Activated CD4-positive, alpha-beta T cell treated with anti-CD3 and anti-CD28 coated beads, Interleukin-2, amount 50 U/mL, for 24 hours (primary cell): ENCODE measurements around the gene MSLN.
A peak's percentile ranks its signal among the peaks of the same experiment; 100 is the strongest.
"Not testable (repeated sequence)": the region's sequence is repeated elsewhere in the genome, so short reads cannot be mapped to it uniquely, and the experiment has no call there.

Experiments used
- DNase-seq, 2 donors: peaks; one replicate each; pipeline ENCODE4 v3.0.0-alpha.2; 2020; ENCODE audit warnings: low read depth in 1 of 2, low spot score in 1 of 2

MSLN gene

DNA sequence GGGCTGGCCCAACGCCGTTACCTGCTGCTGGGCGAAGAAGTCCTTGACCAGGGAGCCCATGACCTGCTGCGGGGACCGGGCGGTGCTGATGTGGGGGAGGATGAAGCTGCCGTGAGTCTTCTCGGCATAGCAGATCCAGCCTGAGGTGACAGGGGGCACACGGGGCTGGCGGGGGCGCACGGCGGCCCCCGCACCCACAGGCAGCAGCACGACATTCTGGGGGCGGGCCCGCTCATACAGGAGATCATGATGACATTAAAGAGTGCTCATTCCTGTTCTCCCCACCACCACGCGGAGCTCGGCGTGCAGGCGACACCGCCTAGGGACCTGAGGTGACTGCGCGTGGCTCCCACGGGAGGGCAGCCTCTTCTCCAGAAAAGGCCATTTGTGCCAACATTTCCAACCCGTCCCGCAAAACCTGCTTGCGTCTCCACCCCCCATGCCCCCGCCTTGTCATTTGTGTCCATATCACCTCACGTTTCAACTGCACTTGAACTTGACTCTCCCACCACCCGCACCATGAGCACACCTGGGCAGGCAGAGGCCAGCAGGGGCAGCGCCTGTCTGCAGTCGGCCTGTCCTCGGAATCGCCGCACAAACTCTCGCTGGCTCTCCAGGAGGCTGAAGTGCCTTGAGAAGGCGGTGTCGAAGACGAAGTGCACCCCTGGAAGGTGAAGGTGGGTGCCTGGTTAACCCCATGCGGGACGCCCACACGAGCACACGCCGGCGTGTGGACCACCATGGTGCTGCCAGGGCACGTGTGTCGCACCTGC lies 26.1 kb upstream of the MSLN start:
- no peak for DNase-seq

DNA sequence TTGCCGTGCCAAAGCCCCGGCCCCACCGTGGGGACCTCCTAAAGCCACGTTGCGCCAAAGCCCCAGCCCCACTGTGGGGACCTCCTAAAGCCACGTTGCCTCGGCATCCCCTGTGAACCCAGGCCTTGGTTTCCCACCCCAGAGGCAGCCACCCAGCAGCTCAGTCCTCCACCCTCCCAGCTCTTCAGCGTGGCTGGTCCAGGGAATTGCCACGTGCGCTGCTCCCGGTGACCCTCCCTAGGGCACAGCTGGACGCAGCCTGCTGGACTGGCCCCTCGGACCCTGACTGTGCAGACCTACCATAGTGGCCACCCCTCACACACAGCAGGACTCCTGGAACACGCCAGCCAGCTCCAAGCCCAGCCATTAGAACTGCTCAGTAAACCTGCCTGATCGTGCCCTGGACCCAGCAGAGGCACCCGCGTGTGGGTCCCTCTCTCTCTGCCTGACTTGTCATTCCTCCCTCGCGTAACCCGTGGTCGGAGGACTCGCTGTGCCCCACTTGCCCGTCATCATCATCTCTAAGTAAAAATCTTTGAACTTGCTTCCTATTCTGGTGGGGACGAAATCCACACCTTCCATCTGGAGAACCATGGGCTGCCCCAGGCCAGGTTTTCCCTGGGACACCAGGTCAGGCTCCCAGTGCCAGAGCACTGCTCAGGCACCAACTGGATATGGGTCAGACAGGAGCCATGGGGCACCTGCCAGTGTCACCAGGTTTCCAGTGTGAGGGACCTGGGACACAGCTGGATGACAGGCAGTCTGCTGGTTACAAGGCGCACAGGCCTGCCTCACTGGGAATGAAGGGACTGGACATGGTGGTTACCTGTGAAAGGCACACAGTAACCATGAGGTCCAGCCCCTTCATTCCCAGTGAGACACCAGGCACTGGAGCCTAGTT lies 25.3 kb upstream of the MSLN start:
- DNase-seq = no peak

DNA sequence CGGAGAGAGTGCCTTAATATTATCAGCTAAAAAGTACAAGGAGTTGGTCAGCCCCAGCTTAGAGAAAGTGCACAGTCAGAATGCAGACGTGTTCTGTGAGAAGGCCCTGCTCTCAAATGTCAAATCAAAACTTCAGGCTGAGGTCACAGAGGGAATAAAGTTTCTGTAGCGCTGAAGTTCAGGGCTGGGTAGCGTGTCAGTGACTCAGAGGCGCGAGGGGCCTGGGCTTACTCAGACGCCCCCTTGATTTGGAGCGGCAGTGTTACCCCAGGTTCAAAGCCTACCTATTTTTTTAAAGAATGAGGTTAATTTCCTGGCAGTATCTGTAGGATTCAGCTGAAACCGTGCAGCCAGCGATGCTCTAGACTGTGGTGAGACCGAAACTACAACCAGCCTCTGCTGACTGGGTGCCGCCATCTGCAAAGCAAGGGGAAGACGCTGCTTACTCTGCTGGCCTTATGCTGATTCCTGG lies 24.5 kb upstream of the MSLN start:
- DNase-seq = no peak

DNA sequence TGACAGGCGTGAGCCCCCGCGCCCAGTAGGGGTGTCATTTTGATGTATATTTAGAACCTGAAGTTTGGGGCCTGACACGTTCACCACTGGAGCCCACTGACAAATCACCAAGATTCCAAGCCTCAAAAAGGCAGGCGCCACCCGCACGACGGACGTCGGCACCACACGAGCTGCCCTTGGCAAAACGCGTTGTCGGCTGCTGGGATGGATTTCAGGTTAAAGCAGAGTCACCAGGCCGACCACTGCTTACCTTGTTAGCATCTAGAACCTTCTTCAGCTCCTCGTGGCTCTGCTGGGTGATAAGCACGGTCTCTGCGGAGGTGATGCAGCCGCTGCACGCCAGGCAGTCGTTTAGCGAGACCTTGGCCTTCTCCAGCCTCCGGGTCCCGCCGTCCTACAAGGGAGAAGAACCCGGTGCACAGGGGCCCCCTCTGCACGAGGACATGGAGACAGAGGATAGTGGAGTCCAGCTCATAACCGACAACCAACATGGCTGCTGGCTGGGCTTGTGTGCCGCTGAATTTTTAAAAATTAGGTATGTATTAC lies 23.5 kb upstream of the MSLN start:
- no peak for DNase-seq

DNA sequence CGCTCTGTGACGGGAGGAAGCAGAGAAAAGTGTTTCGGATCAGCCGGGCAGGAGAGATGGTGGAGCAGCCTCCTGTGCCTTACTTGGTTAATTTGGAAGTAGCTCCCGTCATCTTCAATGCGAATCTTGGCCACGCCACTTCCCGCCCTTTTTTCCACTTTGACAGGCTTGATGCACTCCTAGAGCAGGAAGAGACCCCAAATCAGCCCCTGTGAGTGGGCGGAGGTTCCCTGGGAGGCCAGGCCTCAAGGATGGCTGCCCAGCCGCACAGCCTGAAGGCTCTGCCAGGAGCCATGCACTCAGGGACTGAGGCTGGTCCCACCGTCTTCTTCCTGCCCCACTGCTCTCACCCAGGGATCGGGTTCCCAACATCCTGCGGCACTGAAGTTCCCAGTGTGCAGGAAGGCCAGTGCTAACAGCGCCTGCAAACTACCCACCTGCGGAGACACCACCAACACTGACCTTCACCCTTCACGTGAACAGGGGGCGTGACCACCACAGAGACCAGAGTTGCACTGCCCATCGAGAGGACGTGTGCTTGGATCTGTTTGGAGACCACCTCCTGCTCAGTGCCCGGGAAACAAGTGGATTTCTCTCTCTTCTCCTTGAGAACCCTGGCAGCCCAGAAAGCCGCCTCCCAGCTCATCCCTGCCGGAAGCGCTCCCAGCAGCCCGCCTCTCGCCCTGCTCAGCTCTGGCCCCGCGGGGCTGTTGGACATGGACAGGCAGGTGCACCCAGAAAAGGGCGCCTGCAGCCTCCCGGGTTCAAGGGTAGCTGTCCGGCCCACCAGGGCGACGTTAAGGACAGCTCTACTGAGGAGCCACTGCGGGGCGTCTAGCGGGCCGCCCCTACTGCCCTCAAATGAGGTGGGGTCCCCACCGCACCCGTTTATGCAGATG lies 20.7 kb upstream of the MSLN start:
- no peak for DNase-seq

DNA sequence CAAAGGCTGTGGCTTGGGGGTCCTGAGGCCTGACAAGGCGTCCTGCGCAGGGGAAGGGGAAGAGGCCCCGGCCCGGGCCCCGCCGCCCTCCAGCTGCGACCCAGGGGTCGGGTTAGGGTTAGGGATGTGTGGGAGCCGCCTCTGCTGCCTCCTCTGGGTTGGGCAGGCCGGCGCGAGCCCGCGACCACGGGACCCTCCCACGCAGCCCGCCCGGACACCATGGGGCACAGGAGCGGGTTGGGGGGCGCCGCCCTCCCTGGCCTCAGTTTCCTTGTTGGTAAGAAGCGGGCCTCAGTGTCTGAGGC lies 20.1 kb upstream of the MSLN start:
- DNase-seq = no peak

DNA sequence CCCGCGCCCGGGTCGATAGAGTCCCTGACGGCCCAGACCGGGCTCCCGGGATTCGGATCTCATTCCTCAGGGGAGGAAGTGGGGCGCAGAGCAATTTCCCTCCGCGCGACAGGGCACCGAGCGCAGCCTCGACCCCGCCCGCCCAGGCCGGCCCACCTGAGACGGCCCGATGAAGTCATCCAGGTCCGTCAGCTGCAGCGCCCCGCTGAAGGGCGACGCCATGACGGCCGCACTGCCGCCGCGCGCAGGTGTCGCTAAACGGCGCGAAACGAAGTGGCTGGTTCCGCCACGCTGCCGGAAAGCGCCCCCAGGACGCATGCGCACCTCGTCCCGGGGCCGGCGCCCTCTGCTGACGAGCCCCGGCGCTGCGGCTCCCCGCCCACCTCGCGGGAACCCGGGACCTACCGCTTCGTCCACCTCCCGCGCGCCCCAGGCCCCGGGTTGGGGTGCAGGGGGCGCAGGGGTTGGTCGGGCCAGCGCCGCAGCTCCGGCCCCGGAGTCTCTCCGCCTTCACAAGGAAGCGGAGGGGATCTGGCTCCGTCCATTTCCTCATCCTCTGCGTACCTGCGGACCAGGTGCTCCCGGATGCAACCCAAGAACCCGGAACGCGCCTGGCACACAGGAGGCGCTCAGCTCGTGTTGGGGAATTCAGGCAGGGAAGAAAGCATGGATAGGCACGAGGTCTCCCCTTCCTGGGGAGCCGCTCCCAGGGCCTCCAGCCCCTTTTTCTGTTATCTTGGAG lies 19.6 kb upstream of the MSLN start, which contains the start of gene CIAO3:
Gene CIAO3 (minus strand): TSS at position 234 of the 742 bp plus-strand sequence. CDS start 12 bp downstream, at position 222.
- peak; percentile 91 to 98 for DNase-seq

DNA sequence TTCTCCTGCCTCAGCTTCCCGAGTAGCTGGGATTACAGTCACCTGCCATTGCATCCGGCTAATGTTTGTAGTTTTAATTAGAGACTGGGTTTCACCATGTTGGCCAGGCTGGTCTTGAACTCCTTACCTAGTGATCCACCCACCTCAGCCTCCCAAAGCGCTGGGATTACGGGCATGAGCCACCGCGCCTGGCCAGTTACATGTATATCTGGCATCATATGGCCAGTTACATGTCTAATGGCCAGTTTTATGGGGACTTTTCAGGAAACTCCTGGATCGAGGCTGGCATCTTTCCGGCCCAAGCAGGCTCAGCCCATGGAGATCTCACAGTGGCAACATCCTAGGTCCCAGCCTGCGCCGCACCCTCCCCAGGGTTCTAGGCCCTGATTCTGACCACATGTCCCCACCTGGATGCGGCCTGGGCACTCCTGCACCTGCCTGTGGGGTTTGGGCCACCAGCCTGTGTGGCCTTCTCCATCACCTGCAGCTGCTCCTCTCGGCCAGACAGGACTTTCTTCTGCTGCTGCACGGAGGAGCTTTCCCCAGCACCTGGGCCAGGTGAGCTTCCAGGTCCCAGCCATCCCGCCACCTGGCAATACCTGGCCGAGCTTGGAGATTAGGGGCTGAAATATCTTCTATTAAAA lies 18.4 kb upstream of the MSLN start:
- no peak for DNase-seq

DNA sequence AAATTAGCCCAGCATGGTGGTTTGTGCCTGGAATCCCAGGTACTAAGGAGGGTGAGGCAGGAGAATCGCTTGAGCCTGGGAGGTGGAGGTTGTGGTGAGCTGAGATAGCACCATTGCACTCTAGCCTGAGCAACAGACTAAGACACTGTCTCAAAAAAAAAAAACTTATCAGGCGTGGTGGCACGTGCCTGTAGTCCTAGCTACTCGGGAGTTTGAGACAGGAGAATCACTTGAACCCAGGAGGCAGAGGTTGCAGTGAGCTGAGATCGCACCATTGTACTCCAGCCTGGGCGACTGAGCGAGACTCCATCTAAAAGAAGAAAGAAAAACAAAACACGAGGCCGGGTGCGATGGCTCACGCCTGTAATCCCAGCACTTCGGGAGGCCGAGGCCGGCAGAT lies 17.6 kb upstream of the MSLN start:
- DNase-seq = not testable (repeated sequence)

DNA sequence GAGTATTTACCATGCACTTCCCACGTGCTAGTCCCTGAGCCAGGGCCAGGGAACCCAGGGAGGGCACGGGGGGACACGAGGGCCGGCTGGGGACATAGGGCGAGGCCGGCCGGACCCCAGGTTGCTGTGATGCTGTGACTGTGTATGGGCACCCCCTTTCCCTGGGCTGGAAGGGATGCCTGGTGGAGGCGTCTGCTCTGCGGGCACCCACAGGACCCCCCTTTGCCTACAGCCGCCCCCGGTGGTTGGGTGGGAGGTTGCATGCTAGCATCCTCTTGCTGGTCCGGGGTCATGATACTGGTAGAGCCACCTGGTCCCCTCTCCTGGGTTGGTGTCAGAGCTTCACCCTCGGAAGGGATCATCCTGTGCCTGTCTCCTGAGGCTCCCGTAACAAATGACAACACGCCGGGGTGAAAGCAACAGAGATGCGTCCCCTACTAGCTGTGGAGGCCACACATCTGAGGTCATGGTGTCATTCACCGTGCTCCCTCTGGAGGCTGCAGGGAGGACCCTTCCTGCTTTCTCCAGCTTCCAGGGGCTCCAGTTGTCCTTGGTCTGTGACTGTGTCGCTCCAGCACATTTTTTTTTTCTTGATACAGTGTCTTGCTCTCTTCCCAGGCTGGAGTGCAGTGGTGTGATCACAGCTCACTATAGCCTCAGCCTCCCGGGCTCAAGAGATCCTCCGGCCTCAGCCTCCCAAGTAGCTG lies 16.6 kb upstream of the MSLN start:
- DNase-seq = no peak

DNA sequence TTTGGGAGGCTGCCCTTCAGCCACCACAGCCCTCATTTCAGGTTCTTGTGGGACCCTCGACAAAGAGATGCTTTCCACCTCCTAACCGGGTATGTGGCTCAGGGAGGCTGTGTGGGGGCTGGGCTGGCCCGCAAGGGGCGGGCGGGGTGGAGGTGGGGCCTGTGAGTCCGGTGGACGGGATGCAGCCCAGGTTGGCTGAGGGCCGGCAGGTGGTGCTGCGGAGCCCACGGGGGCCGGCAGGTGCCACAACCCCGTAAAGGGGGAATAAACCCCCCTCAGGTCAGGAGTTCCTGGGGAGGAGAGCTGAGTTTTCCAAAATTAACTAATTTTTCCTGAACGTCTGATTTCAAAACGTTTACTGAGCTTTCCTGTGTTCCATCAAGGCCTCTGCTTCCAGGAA lies 14.8 kb upstream of the MSLN start:
- DNase-seq = no peak

DNA sequence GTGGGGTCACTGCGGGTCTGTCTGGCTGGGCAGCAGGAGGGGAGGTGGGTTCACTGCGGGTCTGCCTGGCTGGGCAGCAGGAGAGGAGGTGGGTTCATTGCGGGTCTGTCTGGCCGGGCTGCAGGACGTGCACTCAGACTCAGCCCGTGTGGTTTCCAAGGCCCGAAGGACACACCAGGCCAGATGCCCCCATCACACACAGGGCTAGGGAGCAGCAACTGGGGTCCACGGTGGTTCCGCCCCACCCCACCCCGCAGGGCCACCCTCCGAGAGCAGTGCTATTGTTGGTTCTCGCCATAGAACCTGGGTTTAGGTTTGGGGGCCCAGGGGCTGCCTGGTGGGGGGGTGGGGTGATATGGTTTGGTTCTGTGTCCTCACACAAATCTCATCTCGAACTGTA lies 13.9 kb upstream of the MSLN start:
- DNase-seq = no peak

DNA sequence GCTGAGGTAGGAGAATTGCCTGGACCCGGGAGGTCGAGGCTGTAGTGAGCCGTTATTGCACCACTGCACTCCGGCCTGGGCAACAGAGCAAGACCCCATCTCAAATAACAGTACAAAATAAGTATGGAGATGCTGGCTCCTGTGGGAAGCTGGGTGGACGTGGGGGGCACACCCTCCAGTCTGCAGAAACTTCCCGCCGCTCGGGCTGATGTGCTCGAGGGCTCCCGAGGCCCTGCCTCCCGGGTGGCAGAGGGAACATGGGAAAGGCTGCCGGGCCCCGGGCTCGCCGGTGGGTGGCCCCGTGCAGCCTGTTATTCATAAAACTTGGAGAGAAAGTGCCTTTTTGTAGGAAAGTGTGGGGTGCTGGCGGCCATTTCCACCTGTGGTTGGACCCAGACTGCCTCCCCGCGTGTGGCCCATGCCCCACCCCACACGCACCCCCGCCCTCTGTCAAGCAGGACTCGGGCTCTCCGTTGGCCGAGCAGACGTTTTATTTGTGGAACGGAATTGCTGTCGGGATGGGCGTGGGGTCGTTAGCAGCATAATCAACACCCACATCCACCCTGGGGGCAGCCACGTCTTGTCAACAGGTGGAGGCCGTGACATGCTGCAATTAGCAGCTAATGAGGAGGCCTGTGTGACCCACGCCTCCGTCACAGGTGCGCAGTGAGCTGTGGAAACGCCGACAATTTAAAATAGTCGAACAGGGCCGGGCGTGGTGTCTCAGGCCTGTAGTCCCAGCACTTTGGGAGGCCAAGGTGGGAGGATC lies 12.4 kb upstream of the MSLN start:
- DNase-seq = no peak

DNA sequence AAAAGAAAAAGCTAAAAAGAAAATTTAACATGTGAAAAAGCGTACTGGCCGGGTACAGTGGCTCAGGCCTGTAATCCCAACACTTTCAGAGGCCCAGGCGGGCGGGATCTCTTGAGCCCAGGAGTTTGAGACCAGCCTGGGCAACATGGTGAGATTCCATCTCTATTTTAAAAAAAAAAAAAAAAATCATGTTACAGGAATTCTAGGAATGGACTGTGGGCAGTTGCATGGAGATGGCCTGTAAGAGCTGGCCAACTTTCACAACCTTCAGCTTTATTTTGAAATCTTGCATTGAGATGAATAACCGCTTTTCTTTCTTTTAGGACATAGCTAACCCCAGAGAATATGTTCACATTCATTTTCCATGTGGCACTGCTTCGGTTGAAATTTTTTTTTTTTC lies 11.5 kb upstream of the MSLN start:
- no peak for DNase-seq

DNA sequence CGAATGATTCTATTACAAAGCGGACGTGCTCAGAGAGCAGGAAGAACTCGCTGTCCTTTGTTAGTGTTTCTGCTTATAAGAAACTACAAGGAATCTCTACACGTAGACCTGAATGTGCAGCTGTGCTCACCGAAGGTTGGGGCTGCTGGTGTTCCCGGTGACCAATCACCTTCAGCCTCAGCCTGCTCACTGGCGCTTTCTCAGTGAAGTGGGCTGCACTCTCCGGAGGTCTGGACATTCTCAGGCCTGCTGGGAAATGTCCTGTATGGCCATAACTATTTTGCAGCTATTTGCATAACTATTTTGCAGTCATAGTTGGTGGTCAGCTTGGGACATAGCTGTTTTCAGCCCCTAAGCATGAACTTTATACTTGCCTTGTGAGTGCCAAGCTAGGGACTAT lies 10.0 kb upstream of the MSLN start:
- no peak for DNase-seq

DNA sequence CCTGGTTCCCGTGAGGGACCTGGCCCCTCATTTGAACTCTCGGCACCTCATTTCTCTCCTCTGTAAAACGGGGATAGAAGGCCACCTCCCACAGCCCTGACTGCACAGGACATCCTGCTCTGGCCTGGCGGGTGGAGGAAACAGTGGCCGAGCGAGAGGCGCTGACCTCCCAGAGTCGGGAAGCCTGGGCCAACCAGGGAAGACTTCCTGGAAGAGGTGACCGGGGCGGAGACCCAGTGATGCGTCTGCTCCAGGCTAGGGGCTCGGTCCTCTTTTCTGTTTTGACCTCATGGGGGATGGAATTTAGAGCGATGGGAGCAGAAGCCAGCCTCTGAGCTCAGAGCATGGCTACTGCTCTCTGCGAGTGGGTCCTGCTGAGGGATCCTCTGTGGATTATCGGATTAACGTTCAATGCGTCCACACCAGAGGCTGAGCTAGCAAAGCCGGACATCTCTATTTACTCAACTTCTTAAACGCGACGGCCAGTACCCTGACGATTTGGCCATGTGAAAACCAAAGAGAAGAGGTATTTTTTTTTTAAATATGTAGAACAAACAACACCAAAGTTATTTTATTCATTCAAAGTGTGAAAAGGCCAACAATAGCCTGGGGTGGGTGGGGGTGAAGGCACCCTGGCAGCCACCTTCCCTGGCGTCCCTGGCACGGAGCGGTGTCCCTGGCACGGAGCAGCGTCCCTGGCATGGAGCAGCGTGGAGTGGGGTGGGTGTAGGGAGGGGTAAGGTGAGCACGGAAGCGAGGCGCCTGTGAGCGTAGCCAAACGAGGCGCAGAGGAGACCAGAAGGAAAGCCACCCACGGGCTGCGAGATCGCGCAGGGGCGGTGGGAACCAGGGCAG lies 9.2 kb upstream of the MSLN start:
- DNase-seq = no peak

DNA sequence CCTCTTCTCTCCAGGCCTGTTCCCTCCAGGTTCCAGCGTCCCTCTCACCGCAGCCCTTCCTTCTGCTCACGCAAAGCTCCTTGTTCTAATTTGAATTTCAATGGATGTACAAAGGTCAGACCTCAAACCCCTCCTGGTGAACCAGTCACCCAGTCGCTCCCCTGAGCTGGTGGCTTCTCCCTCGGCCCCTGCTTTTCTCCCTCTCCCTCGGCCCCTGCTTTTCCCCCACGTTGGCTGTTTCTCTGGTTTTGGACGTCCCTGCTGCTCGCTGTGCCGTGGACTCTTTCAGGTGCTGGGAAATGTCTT lies 8.6 kb upstream of the MSLN start:
- no peak for DNase-seq

DNA sequence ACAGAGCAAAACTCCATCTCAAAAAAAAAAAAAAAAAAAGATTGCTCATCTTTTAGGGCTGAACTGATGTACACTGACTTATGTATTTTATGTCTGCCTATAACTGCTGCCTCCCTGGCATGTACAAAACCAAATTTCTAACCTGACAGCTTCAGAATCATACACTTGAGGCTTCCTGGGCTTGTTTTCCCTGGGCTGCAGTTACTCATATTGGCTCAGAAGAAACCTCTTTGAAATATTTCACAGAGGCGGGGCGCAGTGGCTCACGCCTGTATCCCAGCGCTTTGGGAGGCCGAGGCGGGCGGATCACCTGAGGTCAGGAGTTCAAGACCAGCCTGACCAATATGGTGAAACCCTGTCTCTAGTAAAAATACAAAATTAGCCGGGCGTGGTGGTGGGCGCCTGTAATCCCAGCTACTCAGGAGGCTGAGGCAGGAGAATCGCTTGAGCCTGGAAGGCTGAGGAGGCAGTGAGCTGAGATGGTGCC lies 6.4 kb upstream of the MSLN start:
- not testable (repeated sequence) for DNase-seq
